HTERT RPE-1 (cell line): ENCODE results near the gene LRRC27.

Source experiments
- in situ Hi-C: fragments of 300-500 bp; cut with MboI; formaldehyde crosslinking; loops from 4 replicates; pipeline ENCODE4 v1.14.3; 2020; ENCODE audit warnings: low sequenced_read_pairs

The LRRC27 gene

DNA sequence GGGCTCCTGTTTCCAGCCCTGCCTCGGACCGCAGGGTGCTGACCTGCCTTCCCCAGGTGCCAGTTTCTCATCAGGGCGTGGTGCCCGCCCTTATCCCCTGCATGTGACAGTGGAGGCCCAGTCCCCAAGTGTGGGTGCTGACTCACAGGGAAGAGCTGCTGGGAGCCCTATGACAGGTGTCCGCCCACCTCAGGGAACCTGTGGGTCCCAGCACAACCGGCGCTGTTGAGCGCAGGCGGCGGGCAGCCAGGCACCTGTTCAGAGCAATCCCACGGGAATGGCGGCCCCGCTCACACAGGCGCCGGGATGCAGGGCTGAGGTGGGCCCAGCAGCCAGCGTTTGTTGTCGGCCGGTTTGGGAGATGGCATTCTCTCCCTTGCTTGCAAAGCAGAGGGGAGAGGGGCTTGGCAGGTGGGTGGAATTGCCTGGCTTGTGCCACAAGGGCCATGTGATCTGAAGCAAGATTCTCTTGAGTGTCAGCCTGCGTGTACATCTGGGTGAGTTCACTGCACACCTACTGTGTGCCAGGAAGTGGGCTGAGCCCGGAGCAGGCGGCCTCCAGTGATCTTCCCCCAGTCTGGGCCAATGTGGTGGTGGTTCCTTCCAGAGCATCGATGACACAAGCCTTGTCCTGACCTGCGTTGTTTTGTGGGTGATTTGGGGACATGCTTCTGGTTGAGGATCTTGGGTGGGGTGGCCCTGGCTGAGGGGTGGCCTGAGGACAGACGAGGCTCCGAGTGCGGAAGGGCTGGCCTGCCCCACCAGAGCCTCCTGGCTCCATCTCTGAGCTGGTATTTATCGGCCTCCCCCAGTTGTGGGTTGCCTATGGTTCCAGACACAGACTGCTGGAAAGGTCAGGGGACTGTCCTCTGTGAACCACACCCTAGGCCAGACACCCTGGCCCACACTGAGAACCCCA is 67.4 kb downstream of the LRRC27 start:
- in situ Hi-C loops, result no loop called here

DNA sequence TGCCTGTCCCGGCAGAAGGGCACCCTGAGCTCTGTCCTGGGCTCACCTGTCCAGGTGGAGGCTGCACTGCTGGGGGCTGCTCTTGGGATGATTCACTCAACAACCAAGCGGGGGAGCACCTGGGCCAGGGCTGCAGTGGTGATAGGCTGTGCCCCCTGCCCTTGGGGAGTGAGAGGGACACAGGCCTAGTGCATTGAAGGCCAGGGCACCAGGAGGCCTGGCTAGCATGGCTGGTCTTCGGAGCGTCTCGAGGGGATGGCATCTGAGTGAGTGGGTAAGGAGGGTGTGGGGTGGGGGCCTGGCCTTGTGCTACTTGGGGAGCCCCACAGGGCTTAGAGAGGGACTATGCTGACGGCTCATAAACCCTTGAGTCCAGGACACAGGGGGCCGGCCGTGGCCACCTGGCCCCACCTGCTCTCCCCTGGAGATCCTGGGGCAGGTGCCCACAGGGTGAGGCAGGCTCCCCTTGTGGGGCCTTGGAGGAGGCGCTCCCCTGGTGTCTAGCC is 68.1 kb downstream of the LRRC27 start:
- in situ Hi-C loops, result no loop called here

DNA sequence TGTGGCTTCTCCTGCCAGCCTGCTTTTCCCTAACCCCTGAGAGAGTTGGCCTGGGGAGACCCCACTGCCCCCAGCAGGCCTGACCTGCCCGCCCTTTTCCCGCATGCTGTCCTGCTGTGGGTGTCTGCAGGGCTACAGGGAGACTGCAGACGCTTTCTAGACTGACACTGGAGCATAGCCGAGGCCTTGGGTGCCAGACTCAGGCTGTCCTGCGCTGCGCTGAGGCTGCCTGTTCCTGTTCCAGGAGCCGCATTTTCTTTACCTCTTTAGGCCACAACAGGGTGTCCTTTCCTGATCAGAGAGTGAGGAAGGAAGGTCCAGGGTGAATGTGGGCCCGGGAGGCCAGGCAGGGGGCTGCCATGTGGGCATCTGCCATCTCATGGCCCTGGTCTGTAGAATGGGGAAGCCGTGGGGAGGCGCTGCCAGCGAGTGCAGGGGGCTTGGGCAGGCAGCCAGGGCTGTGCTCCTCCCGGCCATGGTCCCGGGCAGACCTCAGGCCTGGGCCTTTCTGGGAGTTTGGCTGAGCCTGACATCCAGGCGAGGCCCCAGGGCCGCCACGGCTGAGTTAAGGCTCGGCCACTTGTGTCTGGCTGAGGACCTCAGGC is 68.7 kb downstream of the LRRC27 start:
- in situ Hi-C loops, result no loop called here

DNA sequence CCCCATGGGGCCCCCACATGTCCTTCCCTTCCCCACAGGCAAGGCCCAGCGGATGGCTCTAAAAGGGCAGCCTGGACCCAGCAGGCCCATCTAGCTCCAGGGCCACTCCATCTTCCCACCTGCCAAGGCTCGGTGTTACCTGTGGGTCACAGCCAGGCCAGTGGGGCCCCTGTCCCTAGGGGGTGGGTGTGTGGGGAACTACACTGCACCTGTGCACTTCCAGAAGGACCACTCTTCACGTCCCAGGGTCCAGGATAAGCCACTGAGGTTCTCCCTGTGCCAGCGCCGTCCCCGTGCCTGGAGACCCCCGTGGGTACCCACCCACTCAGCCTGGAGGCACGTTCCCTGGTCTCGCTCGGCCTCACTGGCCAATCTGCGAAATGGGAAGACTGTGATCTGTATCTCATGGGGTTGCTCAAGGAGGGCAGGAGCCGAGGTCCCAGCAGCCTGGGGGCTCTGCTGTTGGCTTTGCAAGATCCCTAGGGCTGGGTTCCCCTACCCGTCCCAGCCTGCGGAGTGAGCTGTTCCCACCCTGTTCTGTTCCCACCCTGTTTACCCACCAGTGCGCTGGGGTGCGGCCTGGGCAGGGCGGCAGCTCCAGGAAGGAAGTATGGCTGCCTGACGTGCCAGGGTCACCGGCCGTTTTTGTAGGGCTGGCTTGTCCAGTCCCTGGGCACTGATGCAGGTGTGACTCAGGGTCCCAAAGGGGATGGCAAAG is 69.6 kb downstream of the LRRC27 start:
- in situ Hi-C loops, result no loop called here

DNA sequence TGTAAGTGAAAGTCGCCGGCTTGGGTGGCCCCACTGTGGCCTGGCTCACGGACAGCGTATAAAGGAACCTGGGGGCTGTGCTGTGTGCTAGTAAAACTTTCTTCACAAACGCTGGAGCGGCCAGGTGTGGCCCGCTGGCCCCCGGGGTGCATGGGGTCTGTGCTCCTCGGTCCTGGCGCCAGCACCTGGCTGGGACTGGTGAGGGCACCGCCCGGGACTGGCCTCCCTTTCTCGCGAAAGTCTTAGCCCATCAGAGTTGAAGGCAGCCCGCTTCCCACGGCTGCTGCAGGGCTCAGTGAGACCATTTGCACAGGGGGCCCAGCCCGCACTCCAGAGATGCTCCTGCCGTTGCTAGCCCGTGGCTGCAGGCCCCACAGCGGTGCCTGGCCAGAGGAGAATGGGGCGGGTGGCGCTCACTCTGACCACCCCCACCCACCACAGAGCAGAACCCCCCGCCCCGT is 70.8 kb downstream of the LRRC27 start:
- in situ Hi-C loops, result no loop called here

DNA sequence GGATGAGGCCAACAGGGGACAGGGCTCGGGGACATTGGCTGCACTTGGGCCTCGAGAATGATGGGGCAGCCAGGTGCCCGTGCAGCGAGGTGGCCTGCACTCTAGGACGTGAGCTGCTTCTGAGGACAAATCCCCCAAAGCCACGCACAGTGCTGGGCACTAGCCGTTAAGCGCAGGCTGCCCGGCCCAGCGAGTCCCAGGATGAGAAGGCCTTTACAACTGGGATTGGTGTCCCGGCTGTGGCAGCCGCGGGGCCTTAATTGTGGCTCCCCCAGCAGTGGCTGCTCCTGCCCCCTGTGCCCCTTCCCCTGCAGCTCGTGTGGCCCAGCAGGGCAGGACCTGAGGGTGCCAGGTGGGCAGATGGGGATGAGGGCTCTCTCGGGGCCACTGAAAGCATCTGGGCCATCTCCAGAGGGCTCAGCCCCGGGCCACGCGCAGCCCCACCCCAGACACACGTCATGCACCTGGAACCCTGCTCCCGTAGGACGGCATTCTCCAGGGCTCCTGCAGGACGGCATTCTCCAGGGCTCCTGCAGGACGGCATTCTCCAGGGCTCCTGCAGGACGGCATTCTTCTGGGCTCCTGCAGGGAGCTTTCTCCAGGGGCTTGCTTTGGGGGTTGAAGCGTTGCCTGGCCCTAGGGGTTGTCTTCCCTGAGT is 71.6 kb downstream of the LRRC27 start:
- in situ Hi-C loops, result no loop called here

DNA sequence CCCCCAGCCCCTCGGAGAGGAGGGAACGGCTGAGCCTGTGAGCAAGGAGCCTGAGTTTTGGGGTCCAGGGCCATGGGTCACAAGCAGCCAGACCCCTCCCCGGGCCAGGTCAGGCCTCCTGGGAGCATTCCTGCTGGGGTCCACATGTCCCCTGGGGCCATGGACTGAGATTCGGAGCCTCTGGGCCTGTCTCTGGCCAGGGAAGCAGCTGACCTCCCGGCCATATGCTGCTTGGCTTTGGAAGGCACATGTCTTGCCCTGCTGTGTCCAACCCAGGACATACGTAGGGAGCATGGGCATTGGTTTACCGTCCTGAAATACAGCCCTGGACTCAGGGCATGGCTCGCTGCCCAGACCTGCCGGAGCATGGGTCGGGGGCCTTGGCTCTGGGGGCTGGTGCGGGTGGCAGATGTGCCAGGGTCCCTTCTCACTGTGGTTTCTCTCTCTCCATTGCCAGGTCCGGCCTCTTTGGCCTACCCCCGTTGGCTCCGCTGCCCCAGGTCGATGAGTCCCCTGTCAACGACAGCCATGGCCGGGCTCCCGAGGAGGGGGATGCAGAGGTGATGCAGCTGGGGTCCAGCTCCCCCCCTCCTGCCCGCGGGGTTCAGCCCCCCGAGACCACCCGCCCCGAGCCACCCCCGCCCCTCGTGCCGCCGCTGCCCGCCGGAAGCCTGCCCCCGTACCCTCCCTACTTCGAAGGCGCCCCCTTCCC is 72.3 kb downstream of the LRRC27 start:
- in situ Hi-C loops, result no loop called here

DNA sequence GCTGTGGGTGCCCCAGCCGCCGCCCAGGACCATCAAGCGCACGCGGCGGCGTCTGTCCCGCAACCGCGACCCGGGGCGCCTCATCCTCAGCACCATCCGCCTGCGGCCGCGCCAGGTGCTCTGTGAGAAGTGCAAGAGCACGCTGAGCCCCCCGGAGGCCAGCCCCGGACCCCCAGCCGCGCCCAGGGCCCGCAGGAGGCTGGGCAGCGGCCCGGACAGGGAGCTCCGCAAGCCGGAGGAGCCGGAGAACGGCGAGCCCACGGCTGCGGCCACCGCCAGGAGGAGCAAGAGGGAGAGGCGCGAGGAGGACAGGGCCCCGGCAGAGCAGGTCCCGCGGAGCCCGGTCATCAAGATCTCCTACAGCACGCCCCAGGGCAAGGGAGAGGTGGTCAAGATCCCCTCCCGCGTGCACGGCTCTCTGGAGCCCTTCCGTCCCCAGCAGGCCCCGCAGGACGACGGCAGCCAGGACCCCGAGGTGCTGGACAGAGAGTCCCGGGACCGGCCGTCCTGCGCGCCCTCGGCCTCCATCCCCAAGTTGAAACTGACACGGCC is 73.0 kb downstream of the LRRC27 start:
- in situ Hi-C loops, result no loop called here

DNA sequence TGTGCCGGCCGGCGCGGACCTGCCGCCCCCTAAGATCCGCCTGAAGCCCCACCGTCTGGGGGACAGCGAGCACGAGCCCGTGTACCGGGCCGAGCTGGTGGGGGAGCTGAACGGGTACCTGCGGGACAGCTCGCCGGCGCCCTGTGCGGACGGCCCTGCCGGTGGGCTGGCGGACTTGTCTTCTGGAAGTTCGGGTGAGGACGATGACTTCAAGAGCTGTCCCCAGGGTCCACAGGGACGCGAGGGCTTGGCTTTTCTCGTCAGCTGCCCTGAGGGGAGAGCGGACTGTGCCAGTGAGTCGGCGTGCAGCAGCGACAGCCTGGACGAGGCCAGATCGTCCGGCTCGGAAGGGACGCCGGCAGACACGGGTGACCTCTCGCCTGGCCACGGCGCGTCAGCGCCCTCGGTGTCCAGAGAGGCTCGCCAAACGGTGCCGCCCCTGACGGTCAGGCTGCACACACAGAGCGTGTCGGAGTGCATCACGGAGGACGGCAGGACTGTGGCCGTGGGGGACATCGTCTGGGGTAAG is 73.5 kb downstream of the LRRC27 start:
- in situ Hi-C loops, result no loop called here

DNA sequence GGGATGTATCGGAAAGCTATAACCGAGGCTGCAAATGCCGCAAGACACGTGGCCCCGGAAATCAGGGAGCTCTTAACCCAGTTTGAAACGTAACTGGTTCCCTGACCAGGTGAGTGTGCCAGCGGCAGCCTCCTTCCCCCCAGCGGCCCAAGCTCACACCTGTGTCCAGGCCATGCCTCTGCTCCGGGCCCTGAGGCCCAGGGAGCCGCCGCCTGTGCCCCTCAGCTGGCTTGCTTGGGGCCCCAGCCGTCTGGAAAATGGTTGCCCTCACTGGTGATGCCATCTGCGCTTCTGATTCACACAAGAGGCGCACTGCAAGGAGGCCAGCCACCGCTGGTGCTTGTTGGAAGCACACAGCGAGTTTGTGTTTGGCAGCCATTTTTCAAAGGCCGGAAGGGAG is 74.2 kb downstream of the LRRC27 start:
- in situ Hi-C loops, result no loop called here

DNA sequence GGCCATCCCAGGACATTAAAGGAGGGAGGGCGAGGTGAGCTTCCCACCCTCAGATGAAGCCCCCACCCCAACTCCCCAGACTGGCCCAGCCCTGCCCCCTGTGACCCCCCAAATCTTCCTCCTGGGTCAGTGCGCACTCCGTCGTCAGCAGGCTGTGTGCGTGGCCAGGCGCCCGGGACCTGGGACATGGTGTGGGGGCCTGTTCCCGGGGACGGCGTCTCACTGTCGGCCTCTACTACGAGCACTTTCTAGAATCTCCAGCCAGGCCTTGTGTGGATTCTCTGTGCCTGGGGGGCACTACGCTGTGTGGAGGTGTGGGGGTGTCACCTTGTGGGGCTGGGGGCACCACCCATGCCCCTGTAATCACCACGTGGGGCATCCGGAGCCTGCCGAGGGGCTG is 74.8 kb downstream of the LRRC27 start:
- in situ Hi-C loops, result no loop called here

DNA sequence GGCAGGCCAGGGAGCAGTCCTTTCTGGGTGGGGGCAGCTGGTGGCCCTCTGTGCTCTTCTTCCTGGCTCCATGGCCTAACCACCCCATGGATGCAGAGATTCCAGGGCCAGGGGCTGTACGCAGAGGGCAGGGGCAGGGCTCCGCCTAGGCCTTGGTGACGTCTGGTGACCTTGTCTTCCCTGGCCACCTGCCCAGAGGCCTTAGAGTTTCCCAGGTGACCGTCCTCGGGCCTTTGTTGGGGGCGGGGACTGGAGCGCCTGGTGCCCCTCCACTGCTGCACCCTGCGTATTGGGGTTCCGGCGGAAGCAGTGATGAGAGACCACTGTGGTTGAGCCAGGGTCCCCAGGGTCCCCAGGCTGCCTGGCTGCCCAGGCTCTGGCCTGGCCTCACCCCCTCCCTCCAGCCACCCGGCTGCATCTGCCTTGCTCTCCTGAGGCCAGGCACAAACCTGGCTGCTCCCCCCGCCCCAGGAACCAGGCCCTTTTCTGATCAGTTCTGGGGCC is 75.3 kb downstream of the LRRC27 start:
- in situ Hi-C loops, result no loop called here

DNA sequence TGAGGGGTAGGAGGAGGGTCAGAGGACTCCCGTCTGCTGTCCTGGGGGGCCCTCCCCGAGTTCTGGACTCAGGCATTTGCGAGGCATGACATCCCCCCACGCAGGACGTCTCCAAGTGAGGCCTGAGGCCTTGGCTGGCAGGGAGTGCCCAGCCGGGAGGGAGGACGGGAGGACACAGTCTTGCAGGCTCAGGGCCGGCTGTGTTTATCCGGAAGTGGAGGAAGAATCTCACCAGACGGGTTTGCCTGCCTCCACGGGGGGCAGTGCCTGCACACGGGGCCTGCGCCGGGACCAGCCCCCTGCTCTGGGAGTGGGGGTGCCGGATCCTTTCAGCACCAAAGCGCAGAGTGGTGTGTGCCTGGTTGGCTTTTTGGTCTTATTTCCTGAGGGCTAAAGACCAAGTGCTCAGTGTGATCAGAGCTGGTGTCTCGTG is 75.9 kb downstream of the LRRC27 start:
- in situ Hi-C loops, result no loop called here

DNA sequence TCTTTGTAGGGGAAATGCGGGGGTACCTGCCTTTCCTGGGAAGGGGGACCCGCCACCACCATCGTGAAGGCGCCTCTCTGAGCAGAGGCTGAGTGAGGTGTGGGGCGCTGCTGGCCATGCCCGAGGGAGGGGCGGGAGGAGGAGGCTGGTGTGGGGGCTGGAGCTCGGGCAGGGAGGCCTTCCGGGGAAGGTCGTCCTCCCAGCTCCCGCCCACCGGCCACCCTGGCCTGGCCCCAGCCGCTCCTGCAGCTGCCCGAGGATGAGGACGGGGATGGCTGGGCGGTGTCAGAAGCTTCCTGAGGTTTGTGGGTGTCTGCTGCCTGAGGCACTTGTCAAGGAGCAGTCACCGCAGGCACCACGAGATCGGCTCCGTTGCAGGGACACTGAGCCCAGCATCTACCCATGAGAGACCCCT is 76.4 kb downstream of the LRRC27 start:
- in situ Hi-C loops, result no loop called here

DNA sequence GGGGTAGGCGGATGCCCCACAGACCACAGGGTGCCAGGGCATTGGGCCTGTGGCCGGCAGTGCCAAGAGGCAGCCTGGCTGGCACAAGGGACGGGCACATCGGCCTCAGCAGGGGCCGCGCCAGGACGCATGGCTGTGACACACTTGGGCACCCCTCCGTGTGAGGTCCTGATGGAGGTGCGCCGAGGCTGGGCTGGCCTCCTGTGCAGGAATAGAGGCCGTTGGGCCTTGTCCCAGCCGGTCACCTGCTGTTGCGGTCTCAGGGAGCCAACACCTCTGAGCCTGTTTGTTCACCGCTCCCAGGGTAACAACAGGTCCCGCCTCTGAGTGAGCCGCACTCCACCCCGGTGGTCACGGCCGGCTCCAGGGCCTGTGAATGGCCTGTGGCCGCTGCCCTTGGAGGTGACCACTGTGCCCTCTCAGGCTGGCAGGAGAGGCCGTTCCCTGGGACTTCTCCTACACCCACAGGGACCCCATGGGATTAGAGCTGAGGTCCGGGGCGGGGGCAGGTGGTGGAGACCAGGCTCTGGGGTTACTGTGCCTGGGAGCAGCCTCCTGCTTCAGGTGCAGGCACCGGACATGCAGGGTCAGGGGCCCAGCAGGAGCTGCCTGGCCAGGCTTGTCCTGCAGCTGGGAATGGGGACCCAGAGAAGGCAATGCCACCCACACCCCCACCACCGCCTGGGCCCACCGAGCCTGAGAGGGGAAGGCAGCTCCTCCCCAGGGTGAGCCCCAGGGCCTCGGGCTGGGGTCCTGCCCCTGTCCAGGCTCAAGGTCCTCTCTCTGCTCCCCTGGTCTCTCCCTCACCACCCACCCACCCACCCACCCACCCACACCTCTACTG is 77.1 kb downstream of the LRRC27 start:
- in situ Hi-C loops, result no loop called here

DNA sequence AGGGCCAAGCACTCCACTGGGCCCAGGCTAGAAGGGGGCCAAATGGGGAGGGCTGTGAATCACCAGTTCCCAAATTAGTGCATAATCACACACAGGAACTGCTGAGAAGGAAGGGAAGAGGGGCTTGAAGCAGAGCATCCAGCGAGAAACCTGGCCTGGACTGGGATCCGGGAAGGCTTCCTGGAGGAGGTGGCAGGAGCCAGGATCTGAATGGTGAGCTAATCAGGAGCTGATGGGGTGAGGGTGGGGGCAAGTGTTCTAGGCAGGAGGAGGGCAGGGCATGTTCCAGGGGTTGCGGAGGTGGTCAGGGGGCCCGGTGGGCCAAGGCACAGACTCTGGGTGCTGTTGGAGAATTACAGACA is 77.7 kb downstream of the LRRC27 start:
- in situ Hi-C loops, result no loop called here

DNA sequence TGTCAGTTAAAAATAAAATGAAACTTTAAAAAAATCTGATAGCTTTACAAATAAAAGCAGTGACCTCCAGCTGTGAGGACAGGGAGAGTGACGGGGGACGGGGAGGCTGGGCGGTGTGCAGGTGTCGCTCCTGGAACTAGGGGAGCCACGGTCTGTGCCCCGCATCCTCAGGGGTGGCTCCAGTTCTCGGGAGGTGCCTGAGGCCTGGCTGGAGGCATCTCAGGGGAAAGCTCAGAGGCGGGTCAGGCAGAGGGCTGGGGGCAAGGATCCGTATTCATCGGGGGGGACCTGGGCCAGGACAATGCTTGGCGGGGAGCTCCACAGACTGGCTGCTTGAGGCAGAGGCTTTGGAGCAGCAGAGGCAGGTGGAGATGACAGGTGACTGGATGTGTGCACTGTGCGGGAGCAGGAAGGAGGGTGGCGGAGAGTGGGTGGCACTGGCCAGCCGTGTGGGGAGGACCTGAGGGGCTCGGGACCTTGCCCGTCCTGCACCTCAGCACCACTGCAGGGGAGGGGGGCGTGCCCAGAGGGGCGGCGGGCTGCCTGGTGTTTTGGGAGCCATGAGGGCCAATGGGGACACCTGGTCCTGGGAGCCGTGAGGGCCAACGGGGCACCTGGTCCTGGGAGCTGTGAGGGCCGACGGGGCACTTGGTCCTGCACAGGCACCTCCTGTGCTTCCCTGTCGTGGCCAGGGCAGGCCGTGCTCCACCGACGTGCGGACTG is 78.2 kb downstream of the LRRC27 start:
- in situ Hi-C loops, result no loop called here
